ENCODE data around the gene PEA15. TPM values are rescaled to one million over a fixed set of nuclear protein-coding genes. Genes with fewer than 3 reads are reported as not detected.

PEA15 gene
- total and polyA plus RNA-seq, 4 donors = 8.1 to 44.5 (median 11.1) TPM

- no peak overlapping the region for H3K27ac ChIP-seq (ENCODE audit: low read depth in 1 of 2, low read length in 2 of 2)
- H3K4me3 ChIP-seq (ENCODE audit: low read depth in 1 of 3, low read length in 3 of 3) = no peak overlapping the region
- no peaks in the 10 kb centered on the region for H3K27me3 ChIP-seq (ENCODE audit: control insufficient read depth in 4 of 4, insufficient read depth in 4 of 4, low read length in 3 of 4)
- peaks cover 9 to 86% (median 79%) of the 10 kb centered on the region in 4 donors for H3K36me3 ChIP-seq (ENCODE audit: control insufficient read depth in 4 of 4, insufficient read depth in 3 of 4, low read depth in 1 of 4, low read length in 3 of 4)
- no peaks in the 10 kb centered on the region for H3K9me3 ChIP-seq (ENCODE audit: control insufficient read depth in 4 of 4, low read length in 3 of 4)
- TF ChIP-seq RAD21 (IDR thresholded peaks at IDR 0.05) = no peak
- no peak for TF ChIP-seq REST (IDR thresholded peaks at IDR 0.05)
- TF ChIP-seq ZBTB33 (IDR thresholded peaks at IDR 0.05) = no peak
- no peak for TF ChIP-seq HNF4G (IDR thresholded peaks at IDR 0.05)
- no peak for TF ChIP-seq YY1 (IDR thresholded peaks at IDR 0.05)
- no peak for TF ChIP-seq EGR1 (IDR thresholded peaks at IDR 0.05; ENCODE audit: low read depth in 2 of 2)
- TF ChIP-seq GABPA (IDR thresholded peaks at IDR 0.05 in 1 of 2, conservative IDR thresholded peaks at IDR 0.05 in 1 of 2) = no peak
- TF ChIP-seq FOXA2 (IDR thresholded peaks at IDR 0.05) = no peak
- no peak for TF ChIP-seq HNF4A (conservative IDR thresholded peaks at IDR 0.05)
- TF ChIP-seq SP1 (IDR thresholded peaks at IDR 0.05) = no peak
- no peak for TF ChIP-seq CTCF (IDR thresholded peaks at IDR 0.05; ENCODE audit: low read depth, low read length, missing input control)
- TF ChIP-seq JUND (IDR thresholded peaks at IDR 0.05) = no peak
- no peaks in the 10 kb centered on the region for H3K4me1 ChIP-seq (ENCODE audit: control insufficient read depth in 4 of 4, insufficient read depth in 4 of 4, low read length in 3 of 4)
- H3K9ac ChIP-seq (ENCODE audit: low read depth in 1 of 2, low read length in 2 of 2) = no peak overlapping the region
- WGBS = 99% methylated on average over 1 of the region's 1 CpG
- DNase-seq (ENCODE audit: low spot score) = no peak
Measured at GRCh38 chr1:160227561-160227960, 22.4 kb downstream of the PEA15 start.

- TF ChIP-seq REST (IDR thresholded peaks at IDR 0.05) (no peak), FOXA2 (IDR thresholded peaks at IDR 0.05) (no peak), ATF3 (IDR thresholded peaks at IDR 0.05) (no peak), ZBTB33 (IDR thresholded peaks at IDR 0.05) (no peak), CTCF (IDR thresholded peaks at IDR 0.05; ENCODE audit: low read depth, low read length, missing input control) (no peak), HNF4G (IDR thresholded peaks at IDR 0.05) (no peak), RXRA (IDR thresholded peaks at IDR 0.05) (no peak), SP1 (IDR thresholded peaks at IDR 0.05) (no peak), GABPA (IDR thresholded peaks at IDR 0.05 in 1 of 2, conservative IDR thresholded peaks at IDR 0.05 in 1 of 2) (no peak), HNF4A (conservative IDR thresholded peaks at IDR 0.05) (no peak), YY1 (IDR thresholded peaks at IDR 0.05) (no peak), TAF1 (conservative IDR thresholded peaks at IDR 0.05) (no peak)
- Histone ChIP-seq H3K4me3 (ENCODE audit: low read depth in 1 of 3, low read length in 3 of 3) (no peak overlapping the region), H3K36me3 (ENCODE audit: control insufficient read depth in 4 of 4, insufficient read depth in 3 of 4, low read depth in 1 of 4, low read length in 3 of 4) (peaks cover 8 to 82% (median 72%) of the 10 kb centered on the region in 4 donors), H3K9ac (ENCODE audit: low read depth in 1 of 2, low read length in 2 of 2) (no peak overlapping the region), H3K9me3 (ENCODE audit: control insufficient read depth in 4 of 4, low read length in 3 of 4) (no peaks in the 10 kb centered on the region), H3K4me1 (ENCODE audit: control insufficient read depth in 4 of 4, insufficient read depth in 4 of 4, low read length in 3 of 4) (no peaks in the 10 kb centered on the region), H3K27me3 (ENCODE audit: control insufficient read depth in 4 of 4, insufficient read depth in 4 of 4, low read length in 3 of 4) (no peaks in the 10 kb centered on the region), H3K27ac (ENCODE audit: low read depth in 1 of 2, low read length in 2 of 2) (no peak overlapping the region)
- no peak for DNase-seq (ENCODE audit: low spot score)
Measured at GRCh38 chr1:160228431-160228830, 23.2 kb downstream of the PEA15 start.
